Stimulated activated CD8-positive, alpha-beta memory T cell treated with anti-CD3 and anti-CD28 coated beads, Interleukin-12 subunit alpha, Interleukin-12 subunit beta, amount 100 ng/mL, for 24 hours (primary cell): ENCODE results near the gene BTBD1.

ENCODE experiments used
- DNase-seq: peaks from one replicate; pipeline ENCODE4 v3.0.0-alpha.2; 2020; ENCODE audit errors: extremely low read depth

BTBD1 gene

GRCh38 chr15:83066734-83067637, at the start of gene BTBD1:
Gene BTBD1 (minus strand): TSS chr15:83067252. CDS start chr15:83067151, 101 bp downstream.
- peak; percentile 76 for DNase-seq

GRCh38 chr15:83115831-83116565, 48.9 kb upstream of the BTBD1 start:
- DNase-seq, result no peak

GRCh38 chr15:83115410-83115809, 48.4 kb upstream of the BTBD1 start:
- no peak for DNase-seq

GRCh38 chr15:83114856-83115255, 47.8 kb upstream of the BTBD1 start:
- DNase-seq, result no peak

GRCh38 chr15:83113881-83114674, 47.0 kb upstream of the BTBD1 start:
- DNase-seq, result no peak

GRCh38 chr15:83112956-83113299, 45.9 kb upstream of the BTBD1 start:
- DNase-seq, result no peak

- no peak for DNase-seq
Measured at GRCh38 chr15:83112233-83112955, 45.3 kb upstream of the BTBD1 start.

GRCh38 chr15:83111149-83111548, 44.1 kb upstream of the BTBD1 start:
- DNase-seq, result no peak

GRCh38 chr15:83110381-83110780, 43.3 kb upstream of the BTBD1 start:
- DNase-seq, result no peak

- DNase-seq, result no peak
Measured at GRCh38 chr15:83109532-83109931, 42.5 kb upstream of the BTBD1 start.

- DNase-seq, result no peak
Measured at GRCh38 chr15:83108266-83109219, 41.5 kb upstream of the BTBD1 start.

GRCh38 chr15:83107841-83108181, 40.8 kb upstream of the BTBD1 start:
- no peak for DNase-seq

GRCh38 chr15:83106994-83107840, 40.2 kb upstream of the BTBD1 start, which contains the start of gene TM6SF1:
Gene TM6SF1 (plus strand): TSS chr15:83107645. CDS start chr15:83107681, 36 bp downstream.
- no peak for DNase-seq

- DNase-seq, result no peak
Measured at GRCh38 chr15:83105440-83105839, 38.4 kb upstream of the BTBD1 start.

GRCh38 chr15:83104141-83104540, 37.1 kb upstream of the BTBD1 start:
- no peak for DNase-seq

- no peak for DNase-seq
Measured at GRCh38 chr15:83102346-83102745, 35.3 kb upstream of the BTBD1 start.

- no peak for DNase-seq
Measured at GRCh38 chr15:83100097-83100646, 33.1 kb upstream of the BTBD1 start.

- DNase-seq, result no peak
Measured at GRCh38 chr15:83099290-83099689, 32.2 kb upstream of the BTBD1 start.

GRCh38 chr15:83098079-83098478, 31.0 kb upstream of the BTBD1 start:
- DNase-seq, result no peak
